Natural killer cell treated with Interleukin-12 subunit alpha and Interleukin-12 subunit beta and Interleukin-15 and Interleukin-18, amount 100 ng/mL, for 72 hours (primary cell): ENCODE results near the gene SH3BP1. TPM values are rescaled to one million over a fixed set of nuclear protein-coding genes. Genes with fewer than 3 reads are reported as not detected.

ENCODE experiments used
- ATAC-seq, 2 donors: fragments of 150-1000 bp; cut with Tn5 transposase in 1 of 2; sonication (Bioruptor Pico), chemical (Tn5 transposase) in 1 of 2; 2 replicates each; pipeline ENCODE4 v1.10.0; 2021
- DNase-seq: peaks from one replicate; pipeline ENCODE4 v3.0.0; 2022; ENCODE audit warnings: low spot score
- H3K27ac Mint-ChIP-seq, 2 donors: 1 replicate in 1 of 2; 2 replicates in 1 of 2; pipeline ENCODE4 v1.8.0; 2022; ENCODE audit warnings: mixed read lengths in 2 of 2, mild to moderate bottlenecking in 1 of 2, moderate library complexity in 1 of 2
- H3K27me3 Mint-ChIP-seq, 2 donors: 1 replicate in 1 of 2; 2 replicates in 1 of 2; pipeline ENCODE4 v1.8.0; 2022; ENCODE audit warnings: mixed read lengths in 2 of 2
- H3K36me3 Mint-ChIP-seq: one replicate; pipeline ENCODE4 v1.8.0; 2022; ENCODE audit warnings: mixed read lengths
- H3K4me1 Mint-ChIP-seq, 2 donors: 1 replicate in 1 of 2; 2 replicates in 1 of 2; pipeline ENCODE4 v1.8.0; 2022; ENCODE audit warnings: low read depth in 2 of 2, mixed read lengths in 2 of 2, mild to moderate bottlenecking in 1 of 2
- H3K4me3 Mint-ChIP-seq: one replicate; pipeline ENCODE4 v1.8.0; 2022; ENCODE audit warnings: mixed read lengths
- H3K9me3 Mint-ChIP-seq: 2 replicates; pipeline ENCODE4 v1.8.0; 2022; ENCODE audit warnings: mixed read lengths
- total RNA-seq, 2 donors: library from RNA; stranded (reverse); gene quantifications; one replicate each; pipeline ENCODE4 v1.2.3, GENCODE V29; 2022

The SH3BP1 gene
- total RNA-seq, 2 donors from 2014 or later: 160 to 229 TPM

DNA sequence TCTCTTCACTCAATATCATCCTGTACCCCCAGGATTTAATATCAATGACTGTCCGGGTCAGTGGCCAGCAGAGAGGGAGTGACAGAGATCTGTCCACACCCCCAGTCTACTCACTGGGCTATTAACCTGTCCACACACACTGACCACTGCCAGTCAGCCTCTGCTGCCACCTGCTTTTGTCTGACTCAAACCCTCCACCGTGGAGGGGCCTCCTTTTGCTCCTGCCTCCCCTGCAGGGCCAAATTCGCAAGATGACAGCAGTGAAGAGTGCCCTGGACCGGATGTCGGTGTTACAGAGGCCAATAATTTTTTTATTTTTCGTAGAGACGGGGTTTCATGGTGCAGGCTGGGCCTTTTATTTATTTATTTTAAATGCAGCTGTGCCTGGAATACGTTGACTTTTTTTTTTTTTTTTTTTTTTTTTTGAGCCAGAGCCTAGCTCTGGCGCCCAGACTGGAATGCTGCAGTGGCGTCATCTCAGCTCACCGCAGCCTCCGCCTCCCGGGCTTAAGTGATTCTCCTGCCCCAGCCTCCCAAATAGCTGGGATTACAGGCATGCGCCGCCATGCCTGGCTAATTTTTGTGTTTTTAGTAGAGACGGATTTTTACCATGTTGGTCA lies 24.2 kb downstream of the SH3BP1 start:
- H3K27ac Mint-ChIP-seq: no peak overlapping the region

GRCh38 chr22:37664249-37665101 lies 25.0 kb downstream of the SH3BP1 start:
- ATAC-seq (no peak), DNase-seq (no peak)
- H3K9me3 Mint-ChIP-seq: no peaks in the 10 kb centered on the region
- no peak overlapping the region for H3K4me3 Mint-ChIP-seq
- H3K4me1 Mint-ChIP-seq: peaks cover 26 to 33% of the 10 kb centered on the region in 2 donors
- no peaks in the 10 kb centered on the region for H3K27me3 Mint-ChIP-seq
- H3K36me3 Mint-ChIP-seq: no peaks in the 10 kb centered on the region
- no peak overlapping the region for H3K27ac Mint-ChIP-seq

More for the DNA sequence above, 24.2 kb downstream of the SH3BP1 start:
- Mint-ChIP-seq H3K4me1 (peaks cover 27 to 37% of the 10 kb centered on the region in 2 donors), H3K4me3 (no peak overlapping the region), H3K27me3 (no peaks in the 10 kb centered on the region), H3K36me3 (no peaks in the 10 kb centered on the region), H3K9me3 (no peaks in the 10 kb centered on the region)
- no peak for DNase-seq
- ATAC-seq: no peak

DNA sequence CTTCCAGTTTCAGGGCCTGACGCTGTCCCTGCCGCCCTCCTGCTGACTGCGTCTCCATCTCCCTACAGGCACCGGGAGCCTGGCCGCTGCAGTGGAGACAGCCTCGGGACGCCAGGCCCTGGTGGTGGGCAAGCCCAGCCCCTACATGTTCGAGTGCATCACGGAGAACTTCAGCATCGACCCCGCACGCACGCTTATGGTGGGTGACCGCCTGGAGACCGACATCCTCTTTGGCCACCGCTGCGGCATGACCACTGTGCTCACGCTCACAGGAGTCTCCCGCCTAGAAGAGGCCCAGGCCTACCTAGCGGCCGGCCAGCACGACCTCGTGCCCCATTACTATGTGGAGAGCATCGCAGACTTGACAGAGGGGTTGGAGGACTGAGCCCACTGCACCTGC lies 26.0 kb downstream of the SH3BP1 start:
- H3K4me1 Mint-ChIP-seq: peaks cover 16 to 23% of the 10 kb centered on the region in 2 donors
- no peak for DNase-seq
- no peak overlapping the region for H3K4me3 Mint-ChIP-seq
- H3K9me3 Mint-ChIP-seq: no peaks in the 10 kb centered on the region
- no peaks in the 10 kb centered on the region for H3K36me3 Mint-ChIP-seq
- no peaks in the 10 kb centered on the region for H3K27me3 Mint-ChIP-seq
- no peak overlapping the region for H3K27ac Mint-ChIP-seq
- no peak for ATAC-seq

GRCh38 chr22:37669586-37669985 lies 30.1 kb downstream of the SH3BP1 start:
- no peak for ATAC-seq
- H3K27me3 Mint-ChIP-seq: no peaks in the 10 kb centered on the region
- no peak overlapping the region for H3K4me3 Mint-ChIP-seq
- peaks cover 6 to 15% of the 10 kb centered on the region in 2 donors for H3K4me1 Mint-ChIP-seq
- no peaks in the 10 kb centered on the region for H3K9me3 Mint-ChIP-seq
- DNase-seq: no peak
- H3K27ac Mint-ChIP-seq: no peak overlapping the region
- H3K36me3 Mint-ChIP-seq: no peaks in the 10 kb centered on the region

- peaks cover 21 to 23% of the 10 kb centered on the region in 2 donors for H3K4me1 Mint-ChIP-seq
- H3K4me3 Mint-ChIP-seq: no peak overlapping the region
- no peak for ATAC-seq
- peak overlapping the region in 1 of 2 donors; percentile 47 for H3K27ac Mint-ChIP-seq
- no peak for DNase-seq
- H3K27me3 Mint-ChIP-seq: no peaks in the 10 kb centered on the region
- H3K36me3 Mint-ChIP-seq: no peaks in the 10 kb centered on the region
- no peaks in the 10 kb centered on the region for H3K9me3 Mint-ChIP-seq
Measured at GRCh38 chr22:37672206-37672919, 32.9 kb downstream of the SH3BP1 start.

- H3K36me3 Mint-ChIP-seq: no peaks in the 10 kb centered on the region
- DNase-seq (no peak), ATAC-seq (no peak)
- peaks cover 25% of the 10 kb centered on the region in 2 donors for H3K4me1 Mint-ChIP-seq
- no peaks in the 10 kb centered on the region for H3K27me3 Mint-ChIP-seq
- H3K27ac Mint-ChIP-seq: no peak overlapping the region
- no peak overlapping the region for H3K4me3 Mint-ChIP-seq
- no peaks in the 10 kb centered on the region for H3K9me3 Mint-ChIP-seq
Measured at GRCh38 chr22:37672920-37673455, 33.5 kb downstream of the SH3BP1 start.

DNA sequence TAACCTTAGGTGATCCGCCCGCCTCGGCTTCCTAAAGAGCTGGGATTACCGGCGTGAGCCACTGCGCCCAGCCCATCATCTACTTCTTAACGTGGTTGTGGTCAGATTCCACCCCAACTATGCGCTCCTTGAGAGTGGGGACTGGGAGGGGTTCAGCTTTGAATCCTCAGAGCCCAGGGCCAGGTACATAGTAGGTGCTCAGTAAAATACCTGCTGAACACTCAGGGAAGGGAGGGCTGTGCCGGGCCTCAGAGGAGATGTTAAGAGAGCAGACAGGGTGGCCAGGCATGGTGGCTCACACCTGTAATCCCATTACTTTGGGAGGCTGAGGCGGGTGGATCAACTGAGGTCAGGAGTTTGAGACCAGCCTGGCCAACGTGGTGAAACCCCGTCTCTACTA lies 34.8 kb downstream of the SH3BP1 start:
- Mint-ChIP-seq H3K9me3 (no peaks in the 10 kb centered on the region), H3K27ac (peak overlapping the region in 1 of 2 donors; percentile 90), H3K4me3 (peak overlapping the region; percentile 39), H3K27me3 (no peaks in the 10 kb centered on the region), H3K4me1 (peaks cover 28% of the 10 kb centered on the region in 2 donors), H3K36me3 (no peaks in the 10 kb centered on the region)
- ATAC-seq: no peak
- no peak for DNase-seq

DNA sequence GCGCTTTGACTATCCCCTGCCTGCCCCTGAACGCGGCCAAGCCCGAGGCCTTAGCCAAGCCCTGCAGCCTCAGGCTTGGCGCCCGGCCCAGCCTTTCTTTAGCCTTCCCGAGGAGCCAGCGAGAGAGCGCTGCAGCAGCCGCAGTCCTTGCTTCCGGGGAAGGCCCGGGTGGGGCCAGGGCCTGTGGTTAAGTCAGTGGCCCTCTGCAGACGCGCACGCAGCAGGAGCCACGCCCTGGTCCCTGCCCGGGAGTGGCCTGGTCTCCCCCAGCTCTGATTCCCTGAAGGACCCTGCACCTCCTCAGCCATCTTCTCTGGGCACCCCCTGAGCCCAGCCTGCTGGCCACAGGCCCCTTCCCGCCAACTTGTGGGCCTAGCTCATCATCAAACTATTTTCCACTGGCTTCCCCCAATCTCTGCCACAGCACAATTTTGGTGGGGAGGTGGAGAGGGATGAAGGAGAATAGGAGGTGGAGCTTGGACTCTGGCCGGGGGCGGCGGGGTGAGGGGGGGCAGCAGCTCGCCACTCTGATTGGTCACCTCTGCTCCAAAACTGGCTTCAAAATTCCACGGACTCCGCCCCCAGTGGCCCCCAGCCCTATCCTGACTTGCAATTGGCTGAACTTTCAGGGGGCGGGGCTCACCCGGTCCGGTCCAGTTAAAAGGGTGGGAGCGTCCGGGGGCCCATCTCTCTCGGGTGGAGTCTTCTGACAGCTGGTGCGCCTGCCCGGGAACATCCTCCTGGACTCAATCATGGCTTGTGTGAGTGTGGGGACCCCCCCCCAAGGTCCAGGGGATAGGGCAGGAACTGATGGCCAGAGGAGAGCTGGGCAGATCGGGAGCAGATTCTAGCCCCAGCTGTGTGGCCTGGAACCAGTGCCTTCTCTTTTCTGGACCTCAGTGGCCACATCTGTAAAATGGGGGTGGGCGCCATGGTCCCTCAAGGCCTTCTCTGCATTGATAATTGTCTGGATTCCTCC lies 35.8 kb downstream of the SH3BP1 start, which contains the start of gene LGALS1:
Gene LGALS1, plus strand, starts transcription at position 686 of the 979 bp plus-strand sequence. Its CDS starts 67 bp downstream, at position 753.
- H3K27me3 Mint-ChIP-seq: no peaks in the 10 kb centered on the region
- H3K36me3 Mint-ChIP-seq: no peaks in the 10 kb centered on the region
- H3K27ac Mint-ChIP-seq: peak within 1 kb of the TSS; percentile 89 to 90
- peaks cover 32 to 35% of the 10 kb centered on the region in 2 donors for H3K4me1 Mint-ChIP-seq
- peak; percentile 91 for DNase-seq
- H3K9me3 Mint-ChIP-seq: no peaks in the 10 kb centered on the region
- H3K4me3 Mint-ChIP-seq: peak within 1 kb of the TSS; percentile 97
- peak; percentile 74 to 81 for ATAC-seq

DNA sequence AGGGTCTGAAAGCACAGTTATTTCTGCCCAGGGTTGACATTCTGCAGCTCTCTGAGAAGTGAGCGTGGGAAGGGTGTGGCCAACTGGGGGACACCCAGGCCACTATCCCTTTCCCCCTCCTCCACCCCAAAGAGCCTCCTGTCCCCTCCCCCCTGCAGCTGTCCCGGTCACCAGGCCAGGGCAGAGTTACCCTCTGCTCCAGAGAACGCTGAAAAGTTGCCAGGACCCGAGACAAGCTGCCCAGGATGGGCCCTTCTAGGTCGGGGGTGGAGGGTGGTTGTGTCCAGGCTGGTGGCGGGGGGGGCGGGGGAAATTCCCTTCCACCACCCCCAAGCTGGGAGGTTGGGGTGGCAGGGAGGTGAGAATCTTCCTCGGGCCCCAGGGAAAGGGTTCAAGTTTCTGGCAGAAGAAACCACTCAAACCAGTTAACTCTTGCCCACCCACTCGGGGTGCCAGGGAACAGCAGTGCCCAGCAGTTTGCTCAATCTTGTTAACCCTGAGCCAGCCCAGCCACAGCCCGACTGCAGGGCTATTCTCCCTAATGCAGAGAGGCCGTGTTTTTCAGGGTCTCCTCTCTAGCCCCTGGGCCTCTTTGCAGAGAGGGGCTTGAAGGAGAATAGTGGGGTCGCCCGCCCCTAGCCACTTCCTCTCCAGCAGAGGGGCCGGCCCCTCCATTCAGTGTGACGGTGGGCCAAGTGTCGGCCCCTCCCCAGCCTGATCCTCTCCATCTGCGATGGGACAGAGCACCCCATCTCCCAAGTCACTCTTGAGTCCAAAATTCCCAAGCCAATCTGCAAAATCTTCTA lies 36.7 kb downstream of the SH3BP1 start:
- DNase-seq (peak; percentile 64), ATAC-seq (peak; percentile 1 to 4)
- Mint-ChIP-seq H3K9me3 (no peaks in the 10 kb centered on the region), H3K36me3 (no peaks in the 10 kb centered on the region), H3K27me3 (no peaks in the 10 kb centered on the region), H3K4me3 (peak overlapping the region; percentile 97), H3K4me1 (peaks cover 33 to 36% of the 10 kb centered on the region in 2 donors), H3K27ac (peak overlapping the region; percentile 89 to 90)

GRCh38 chr22:37676736-37677492 lies 37.4 kb downstream of the SH3BP1 start:
- no peaks in the 10 kb centered on the region for H3K36me3 Mint-ChIP-seq
- ATAC-seq (peak; percentile 89 to 90), DNase-seq (peak; percentile 94)
- H3K27ac Mint-ChIP-seq: peak overlapping the region; percentile 89 to 90
- H3K9me3 Mint-ChIP-seq: no peaks in the 10 kb centered on the region
- peak overlapping the region; percentile 97 for H3K4me3 Mint-ChIP-seq
- H3K27me3 Mint-ChIP-seq: no peaks in the 10 kb centered on the region
- H3K4me1 Mint-ChIP-seq: peaks cover 41 to 42% of the 10 kb centered on the region in 2 donors

GRCh38 chr22:37677493-37677974 lies 38.1 kb downstream of the SH3BP1 start:
- H3K27ac Mint-ChIP-seq: peak overlapping the region; percentile 89 to 90
- no peak for DNase-seq
- peaks cover 36 to 42% of the 10 kb centered on the region in 2 donors for H3K4me1 Mint-ChIP-seq

More at GRCh38 chr22:37677493-37677974, 38.1 kb downstream of the SH3BP1 start:
- ATAC-seq: peak in 1 of 2 donors; percentile 10
- Mint-ChIP-seq H3K27me3 (no peaks in the 10 kb centered on the region), H3K4me3 (peak overlapping the region; percentile 97), H3K9me3 (no peaks in the 10 kb centered on the region), H3K36me3 (no peaks in the 10 kb centered on the region)
